Kidney tubule cell (primary cell): ENCODE data around the gene TESMIN.

Experiments
- DNase-seq: peaks from one replicate; pipeline ENCODE4 v3.0.0-alpha.2; 2018; ENCODE audit warnings: low spot score

TESMIN gene

DNA sequence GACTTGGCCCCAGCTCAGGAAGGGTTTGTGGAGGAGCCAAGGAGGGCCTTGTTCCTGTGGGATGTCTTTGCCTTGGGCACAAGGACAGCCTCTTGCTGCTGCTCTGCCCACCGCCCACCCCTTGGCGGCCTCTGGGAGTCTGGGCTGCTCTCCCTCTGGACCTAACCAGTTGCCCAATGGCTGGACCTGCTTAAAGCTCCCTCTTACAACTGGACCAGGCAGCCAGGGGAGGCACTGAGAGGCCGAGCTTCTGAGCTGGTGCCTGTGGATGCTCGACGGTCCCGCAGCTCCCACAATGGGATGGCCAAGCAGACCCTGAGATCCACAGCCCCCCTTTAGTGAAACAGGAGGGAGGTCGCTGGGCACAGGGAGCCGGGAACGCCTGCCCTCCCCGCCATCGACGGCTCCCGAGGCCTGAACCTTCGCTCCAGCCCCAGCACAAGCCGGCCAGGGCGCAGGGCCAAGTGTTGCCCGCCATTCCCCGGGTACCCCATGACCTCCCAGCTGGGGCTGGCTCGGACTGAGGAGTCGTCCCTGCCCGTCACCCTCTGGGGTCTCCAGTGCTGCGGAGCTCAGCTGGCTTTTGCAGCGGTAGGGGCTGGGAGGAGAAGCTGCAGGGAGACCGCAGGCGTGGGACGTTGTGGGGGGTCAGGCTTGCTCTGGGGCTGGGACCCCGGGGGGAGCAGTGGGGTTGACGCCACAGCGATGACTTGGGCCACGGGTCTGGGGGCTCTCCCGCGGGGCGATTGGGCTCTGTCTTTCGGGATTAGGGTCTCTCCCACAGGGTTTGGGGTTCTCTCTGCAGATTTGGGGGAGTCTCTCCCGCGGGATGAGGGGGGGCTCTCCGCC, 67.6 kb downstream of the TESMIN start:
- no peak for DNase-seq

DNA sequence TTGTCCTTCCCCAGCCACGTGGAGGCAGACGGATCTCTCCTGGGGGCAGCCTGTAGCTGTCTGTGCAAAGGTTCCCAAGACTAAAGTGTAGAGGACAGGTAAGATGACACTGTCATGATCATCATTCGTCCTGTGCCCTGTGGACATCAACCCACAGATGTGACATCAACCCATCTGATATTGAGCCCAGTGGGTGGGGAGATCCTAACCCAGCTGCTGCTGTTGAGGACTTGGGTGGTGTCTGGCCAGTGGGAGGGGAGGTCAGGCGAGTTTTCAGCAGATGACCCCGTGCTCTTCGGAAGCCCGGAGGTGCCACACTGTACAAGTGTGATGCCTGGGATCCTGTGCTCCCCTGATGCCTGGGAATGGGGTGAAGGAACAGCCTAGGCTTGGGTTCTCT, 68.2 kb downstream of the TESMIN start:
- DNase-seq: no peak

DNA sequence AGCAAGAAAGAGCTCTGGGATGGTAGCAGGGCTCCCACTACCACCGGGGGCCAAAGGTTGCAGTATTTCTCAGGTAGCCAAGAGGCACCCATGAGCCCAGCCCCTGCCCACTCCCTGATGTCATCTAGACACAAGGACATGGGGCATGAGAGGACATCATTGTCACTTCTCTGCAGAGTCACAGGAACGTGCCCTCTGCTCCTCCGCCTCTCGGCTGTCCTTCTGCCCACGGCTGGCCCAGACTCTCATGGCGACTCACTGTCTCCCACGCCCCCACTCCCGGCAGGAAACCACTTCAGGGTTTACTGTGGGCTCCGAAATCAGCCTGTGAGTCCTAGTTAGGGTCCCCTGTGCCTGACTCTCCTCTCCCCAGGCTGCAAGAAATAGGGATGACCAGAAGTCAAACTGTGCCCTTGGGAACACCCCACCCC, 68.8 kb downstream of the TESMIN start:
- peak; percentile 31 for DNase-seq

DNA sequence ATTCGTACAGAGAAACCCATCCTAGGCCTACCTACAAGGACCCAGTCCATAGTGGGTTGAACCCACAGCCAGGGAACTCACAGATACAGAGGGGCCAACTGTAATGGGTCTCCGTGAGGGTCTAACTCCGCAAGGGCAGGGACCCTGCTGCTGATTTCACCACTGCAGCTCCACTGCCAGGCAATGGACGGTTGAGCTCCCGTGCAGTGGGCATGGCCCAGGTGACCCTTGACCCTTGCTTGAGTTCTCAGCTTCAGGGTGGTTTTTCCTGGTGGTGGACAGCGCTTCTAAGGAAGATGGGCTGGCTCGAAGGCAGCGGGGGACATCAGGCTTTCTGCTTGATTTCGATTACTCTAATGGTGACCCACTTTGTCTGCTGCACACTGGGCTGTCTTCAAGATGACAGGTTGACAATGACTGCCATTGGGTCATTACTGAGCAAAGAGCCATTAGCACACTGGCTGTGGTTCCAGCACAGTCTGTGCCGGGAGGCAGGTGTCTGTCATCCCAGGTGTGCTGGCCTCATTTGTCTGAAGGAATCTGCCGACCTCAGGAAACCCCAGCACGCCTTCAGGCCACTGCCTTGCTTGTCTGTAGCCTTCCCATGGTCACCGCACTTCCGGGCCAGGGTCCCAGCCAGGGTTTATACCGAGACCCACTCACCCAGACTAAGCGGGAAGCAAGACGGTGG, 70.6 kb downstream of the TESMIN start:
- DNase-seq: no peak

DNA sequence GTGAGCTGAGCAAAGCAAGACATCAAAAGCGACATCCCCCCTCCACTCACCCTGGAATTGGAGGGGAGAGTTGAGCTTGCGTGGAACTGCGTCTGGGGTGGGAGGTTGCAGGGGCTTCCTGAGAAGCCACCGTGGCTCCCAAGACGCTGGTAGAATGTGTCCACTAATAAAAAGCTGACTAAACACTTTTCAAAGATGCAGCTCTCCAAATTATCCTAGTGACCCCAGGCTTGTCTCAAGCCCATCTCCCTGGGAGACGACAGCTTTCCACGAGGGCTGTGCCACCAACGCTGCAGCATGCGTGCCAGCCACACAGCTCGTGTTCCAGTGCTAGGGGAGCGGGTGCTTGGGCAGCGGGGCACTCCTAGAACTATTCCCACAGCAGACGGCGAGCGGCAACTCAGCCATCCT, 73.3 kb downstream of the TESMIN start:
- DNase-seq: no peak

DNA sequence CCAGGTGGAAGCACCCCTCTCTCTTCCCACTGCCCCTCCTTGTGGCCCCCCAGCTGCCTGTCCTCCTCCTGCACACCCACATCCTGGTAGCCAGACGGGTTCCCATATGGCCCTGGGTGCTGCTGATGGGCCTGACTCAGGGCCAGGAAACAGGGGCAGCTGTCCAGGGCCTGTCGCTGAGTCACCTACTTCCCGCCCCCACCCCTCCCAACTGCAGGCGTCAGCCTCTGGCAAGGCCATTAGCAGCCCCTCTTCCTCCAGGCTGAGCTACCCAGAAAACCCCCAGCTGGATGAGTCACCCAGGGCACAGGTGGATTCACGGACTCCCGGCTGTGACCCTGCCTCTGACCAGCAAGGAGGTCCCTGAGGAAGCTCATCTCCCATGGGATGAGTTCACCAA, 73.9 kb downstream of the TESMIN start:
- peak; percentile 97 for DNase-seq

DNA sequence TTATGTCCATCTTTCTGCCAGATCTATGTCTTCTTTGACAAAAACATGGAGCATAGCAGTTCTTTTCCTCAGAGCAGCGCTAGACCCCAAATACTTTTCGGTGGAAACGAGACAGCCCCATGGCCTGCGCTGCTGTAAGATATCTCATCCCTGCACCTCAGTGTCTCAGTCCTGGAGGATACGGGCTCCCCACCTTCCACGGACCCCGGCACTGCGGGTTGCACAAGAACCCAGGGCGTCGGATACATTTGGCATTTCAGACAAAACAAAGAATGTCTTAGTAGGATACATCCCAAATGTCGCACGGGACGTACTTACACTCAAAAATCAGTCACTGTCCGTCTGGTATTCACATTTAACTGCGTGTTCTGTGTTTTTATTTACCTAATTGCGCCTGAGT, 76.9 kb downstream of the TESMIN start:
- DNase-seq: no peak

DNA sequence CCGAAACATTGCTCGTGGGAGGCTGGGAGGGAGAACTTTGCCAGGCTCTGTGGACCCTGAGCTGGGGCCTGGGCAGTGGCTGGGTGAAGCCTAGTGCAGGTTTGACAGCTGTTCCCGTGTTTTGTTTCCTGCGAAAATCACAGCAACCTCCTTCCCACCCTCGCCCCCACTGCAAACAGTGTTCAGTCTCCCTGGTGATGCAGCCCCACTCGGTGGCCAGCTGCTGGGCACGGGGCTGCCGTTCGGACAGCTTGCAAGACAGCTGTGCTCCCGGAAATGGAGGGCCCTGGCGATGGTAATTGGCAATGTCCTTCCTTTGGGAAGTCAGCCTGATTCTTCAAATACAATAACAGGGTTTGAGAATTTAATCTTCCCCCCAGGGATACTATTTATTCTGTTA, 77.3 kb downstream of the TESMIN start:
- DNase-seq: no peak

DNA sequence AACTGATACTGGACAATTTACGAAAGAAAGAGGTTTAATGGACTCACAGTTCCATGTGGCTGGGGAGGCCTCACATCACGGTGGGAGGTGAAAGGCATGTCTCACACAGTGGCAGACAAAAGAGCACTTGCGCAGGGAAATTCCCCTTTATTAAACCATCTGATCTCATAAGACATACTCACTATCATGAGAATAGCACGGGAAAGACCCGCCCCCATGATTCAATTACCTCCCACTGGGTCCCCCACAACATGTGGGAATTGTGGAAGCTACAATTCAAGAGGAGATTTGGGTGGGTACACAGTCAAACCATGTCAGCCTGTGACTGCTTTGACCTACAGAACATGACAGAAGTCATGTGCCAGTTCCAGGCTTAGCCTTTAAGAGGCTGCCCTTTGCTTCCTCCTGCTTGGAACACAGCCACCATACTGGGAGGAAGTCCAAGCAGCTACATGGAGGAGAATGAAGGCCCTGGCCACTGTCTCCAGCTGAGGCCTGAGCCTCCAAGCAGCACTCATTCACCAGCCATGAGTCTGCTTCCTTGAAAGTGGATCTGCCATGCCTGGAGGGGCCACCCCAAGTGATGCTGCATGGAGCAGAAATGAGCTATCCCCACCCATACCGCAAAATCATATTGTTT, 77.9 kb downstream of the TESMIN start:
- peak; percentile 70 for DNase-seq

DNA sequence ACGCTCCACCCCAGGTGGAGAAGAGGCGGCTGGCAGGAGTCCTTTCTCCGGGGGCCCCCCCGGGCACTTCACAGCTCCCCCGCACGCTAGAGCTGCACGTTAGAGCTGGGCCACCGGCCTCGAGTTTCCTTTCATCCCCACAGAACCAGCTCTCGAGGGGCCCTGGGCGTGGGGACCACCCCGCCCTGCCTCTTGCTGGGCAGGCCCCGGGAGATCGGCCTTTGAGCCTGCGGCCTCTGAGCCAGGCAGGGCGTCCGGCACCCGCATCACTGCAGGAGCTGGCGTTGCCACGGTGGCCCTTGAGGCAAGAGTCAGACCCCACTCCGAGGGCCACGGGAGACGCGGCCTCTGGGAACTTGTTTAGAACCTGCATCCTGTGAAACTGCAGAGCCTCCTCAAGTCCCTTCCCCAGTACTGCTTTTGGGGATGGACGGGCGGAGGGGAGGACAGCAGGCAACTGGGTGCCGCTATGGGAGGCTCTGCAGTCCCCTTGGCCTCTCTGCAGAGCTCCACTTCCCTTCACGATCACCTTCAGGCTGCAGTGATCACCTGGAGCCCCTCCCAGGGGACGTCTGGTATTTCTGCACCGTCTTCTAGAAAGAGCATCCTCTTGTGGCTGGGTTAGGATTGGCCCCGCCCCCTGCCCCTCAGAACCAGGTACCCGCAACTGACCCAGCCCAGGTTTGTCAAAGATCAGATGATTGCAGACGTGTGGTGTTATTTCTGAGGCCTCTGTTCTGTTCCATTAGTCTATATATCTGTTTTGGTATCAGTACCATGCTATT, 80.9 kb downstream of the TESMIN start:
- no peak for DNase-seq

DNA sequence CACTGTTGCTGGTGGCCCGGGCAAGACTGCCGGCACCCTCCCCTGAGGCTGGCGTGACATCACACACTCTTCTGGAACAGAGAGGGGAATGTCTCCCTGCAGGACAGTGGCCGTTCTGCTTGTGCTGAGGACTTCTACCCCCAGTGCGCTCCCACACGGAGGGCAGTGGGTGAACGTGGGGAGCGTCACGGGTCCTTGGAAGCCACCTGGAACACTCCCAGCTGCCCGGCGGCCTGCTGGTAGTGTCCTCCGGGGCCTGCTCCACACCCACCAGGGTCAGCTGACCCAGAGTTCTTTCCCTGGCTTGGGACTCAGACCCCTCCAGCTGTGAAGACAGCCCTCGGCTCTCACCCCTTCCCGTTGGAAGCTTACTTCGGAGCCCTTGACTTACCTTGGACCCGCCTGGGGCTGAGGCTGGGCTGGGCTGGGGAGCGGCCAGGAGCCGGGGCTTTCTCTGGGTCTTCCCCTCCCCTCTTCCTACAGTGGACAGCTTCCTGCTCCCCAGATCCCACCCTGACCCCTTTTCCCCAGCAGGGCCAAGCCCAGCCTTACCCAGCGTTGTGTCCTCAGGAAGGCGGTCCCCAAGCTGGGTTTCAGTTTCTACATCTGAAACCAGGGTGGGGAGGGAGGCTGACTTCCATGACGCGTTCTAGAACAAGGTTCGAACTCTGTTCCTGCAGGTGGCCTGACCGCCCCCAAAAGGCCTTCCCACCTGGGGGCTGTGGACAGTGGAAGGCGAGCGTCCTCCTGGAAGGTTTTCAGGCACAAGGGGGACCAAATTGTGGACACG, 81.8 kb downstream of the TESMIN start:
- no peak for DNase-seq

DNA sequence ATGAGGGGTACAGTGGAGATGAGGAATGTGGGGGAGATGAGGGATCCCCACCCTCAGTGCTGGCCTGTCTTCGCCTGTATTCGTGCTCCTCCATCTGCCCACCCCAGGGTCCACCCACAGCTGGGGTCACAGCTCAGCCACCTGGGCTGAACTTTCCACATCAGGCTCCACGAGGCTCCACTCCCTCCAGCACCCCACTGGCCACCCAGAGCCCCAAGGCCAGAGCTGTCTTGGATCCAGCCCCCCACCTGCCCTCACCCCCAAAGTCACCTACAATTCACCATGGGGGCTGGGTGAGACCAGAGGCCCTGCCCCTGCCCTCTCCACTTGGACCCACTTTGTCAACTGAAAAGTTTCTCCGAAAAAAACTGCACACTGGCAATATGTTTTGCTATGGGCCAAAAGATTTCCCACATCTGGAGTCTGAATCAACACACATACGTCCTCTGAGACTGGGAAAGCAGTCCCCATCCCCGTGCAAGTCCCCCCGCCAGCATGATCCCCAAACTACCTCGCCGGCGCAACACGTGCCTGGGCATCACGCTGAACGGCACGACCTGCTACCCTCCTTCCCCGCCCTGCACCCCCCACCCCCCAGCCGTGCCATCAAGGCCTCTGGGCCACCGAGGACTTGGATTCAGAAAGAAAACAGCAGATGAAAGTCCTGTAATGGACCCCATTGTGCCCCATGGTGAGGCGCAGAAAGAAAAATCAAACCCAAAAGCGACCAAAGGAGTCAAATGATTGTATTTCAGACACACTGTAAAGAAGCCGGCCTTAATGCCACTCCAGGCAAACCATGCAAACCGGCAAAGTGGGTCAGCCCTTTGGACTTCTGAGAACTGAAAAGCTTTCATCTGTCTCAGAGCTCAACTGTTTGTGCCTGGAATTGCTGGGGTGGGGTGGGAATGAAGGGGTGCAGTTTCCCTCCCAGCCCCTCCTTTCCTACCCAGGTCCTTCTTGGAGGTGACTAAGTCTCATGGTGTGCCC, 83.5 kb downstream of the TESMIN start:
- DNase-seq: no peak

DNA sequence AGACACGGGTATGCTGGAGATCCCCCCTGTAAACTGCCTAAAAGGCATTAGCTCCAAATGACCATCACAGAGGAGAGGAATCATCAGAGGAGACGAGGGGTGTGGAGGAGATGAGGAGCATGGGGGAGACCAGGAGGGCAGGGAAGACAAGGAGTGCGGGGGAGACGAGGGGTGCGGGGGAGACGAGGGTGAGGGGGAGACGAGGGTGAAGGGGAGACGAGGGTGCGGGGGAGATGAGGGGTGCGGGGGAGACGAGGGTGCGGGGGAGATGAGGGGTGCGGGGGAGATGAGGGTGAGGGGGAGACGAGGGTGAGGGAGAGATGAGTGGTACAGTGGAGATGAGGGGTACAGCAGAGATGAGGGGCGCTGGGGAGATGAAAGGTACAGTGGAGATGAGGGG, 84.5 kb downstream of the TESMIN start:
- no peak for DNase-seq

DNA sequence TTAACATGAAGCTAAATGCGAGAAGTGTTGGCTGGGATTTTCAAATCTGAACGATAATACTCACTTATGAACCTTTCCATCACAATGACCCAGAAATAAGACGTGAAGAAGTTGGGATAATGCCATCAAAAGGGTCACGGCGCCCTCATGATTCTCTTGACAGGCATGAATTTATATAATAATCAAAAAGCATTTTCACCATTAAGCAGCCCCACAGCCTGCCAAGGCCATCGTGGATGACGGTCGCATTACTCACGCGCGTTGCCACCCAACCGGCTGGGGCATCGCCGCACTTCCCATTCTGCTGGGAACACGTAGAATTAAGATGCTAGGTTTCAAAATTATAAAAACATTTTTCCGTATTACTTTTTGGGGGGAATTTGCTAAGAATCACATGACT, 85.9 kb downstream of the TESMIN start:
- DNase-seq: no peak

DNA sequence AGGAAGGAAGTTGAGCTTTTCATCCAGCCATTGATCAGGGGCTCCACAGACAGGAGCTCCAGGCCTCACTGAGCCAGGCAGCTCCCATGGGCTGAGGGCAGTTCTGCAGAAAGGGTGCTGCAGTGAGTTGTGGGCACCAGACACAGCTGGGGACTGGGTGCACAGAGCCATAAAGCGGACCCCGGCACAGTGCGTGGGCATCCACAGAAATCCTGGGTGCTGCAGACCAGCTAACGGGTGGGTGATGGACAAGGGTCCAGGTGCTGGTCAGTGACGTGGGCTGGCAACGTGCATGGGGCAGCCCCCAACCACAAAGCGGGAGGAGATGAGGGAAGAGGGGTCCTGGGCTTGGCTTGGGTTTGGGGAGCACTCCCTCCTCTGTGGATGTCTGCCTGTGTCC, 86.4 kb downstream of the TESMIN start:
- no peak for DNase-seq

DNA sequence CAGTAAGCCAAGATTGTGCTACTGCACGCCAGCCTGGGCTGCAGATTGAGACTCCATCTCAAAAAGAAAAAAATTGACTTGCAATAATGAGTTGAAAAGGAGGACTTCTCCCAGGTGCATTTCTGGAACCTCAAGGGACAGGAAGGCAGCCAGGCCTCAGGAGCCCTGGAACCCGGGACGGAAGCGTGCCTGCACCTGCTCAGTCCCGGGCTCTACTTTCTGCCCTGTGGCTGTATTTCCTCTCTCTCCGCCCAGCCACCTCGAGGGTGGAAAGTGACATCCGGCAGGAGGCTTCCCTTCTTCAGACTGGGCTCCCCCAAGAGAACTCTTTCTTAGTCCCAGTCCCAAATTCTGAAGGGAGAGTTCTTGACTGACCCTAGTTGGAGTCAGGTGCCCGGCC, 87.2 kb downstream of the TESMIN start:
- no peak for DNase-seq

DNA sequence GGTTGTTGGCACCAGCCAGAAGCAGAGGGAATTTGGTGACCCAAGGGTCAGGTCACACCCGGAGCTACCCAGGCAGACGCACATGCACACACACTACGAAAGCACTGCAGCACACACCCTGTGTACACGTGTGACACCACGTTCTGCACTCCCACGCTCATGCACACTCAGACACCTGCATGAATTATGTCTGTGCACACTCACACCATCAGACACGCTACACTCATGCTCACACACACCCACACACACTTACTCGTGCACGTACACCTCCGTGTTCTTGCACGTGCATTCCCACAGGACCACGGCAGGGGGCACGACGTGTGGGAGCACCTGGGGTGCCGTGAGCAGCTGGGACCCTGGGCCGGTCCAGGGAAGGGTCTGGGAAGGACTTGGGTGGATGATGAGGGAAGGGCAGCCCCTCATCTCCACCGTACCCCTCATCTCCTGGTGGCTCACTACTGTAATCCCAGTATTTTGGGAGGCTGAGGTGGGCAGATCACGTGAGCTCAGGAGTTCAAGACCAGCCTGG, 87.8 kb downstream of the TESMIN start:
- DNase-seq: no peak

DNA sequence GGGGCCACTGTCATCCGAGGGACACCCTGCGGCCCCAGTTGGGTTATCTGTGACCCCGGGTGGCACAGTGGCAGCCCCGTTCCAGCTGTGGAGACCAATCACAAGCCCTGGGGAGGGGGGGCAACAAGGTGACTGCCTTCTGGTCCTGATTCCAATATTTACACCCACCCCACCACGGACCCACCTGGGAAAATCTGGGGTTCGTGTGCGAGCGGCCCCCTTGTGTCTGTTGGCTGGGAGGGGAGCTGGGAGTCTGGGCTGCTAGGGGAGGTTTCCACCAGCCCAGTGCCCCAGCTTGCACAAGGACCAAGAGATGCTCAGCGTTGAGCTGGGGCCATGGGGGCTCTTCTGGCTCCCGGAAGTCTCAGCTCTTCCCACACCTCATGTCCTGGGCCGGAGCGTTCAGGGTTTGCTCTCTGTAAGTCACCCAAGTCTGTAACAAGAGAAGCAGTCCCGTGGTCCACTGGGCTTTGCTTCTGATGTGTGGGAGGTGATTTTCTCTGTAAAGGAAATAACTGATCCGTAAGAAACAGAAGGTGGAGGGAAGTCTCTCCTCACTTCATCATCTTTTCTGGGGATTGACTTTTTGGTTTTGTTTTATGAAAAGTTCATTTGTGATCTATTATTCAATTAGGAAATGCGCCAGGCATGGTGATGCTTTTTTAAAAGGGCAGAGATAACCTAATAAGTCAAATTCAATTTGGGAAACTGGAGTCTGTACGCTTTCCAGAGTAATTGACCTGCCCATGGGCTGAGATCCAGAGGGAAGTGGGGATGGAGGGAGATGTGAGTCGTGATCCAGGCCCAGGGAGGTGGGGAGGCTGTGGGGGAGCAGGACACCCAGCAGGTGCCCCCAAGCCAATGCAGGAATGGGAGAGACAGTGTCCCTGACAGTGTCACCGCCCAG, 89.4 kb downstream of the TESMIN start:
- no peak for DNase-seq

DNA sequence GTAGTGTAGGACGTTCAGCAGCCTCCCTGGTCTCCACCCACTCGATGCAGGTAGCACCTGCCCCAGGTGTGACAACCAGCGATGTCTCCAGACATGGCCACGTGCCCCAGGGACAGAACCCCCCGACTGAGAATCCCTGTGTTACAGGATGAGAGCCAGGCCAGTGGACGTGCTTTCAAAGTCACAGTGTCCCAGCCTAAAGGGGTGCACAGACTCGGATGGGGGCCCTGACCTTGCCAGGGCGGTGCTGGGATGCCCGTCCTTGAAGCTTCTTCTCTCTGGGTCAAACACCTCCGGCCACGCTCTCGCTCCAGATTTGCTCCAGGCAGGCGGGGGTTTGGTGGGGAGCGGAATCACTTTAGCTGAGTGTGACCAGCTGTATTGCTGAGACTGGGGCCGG, 90.3 kb downstream of the TESMIN start:
- DNase-seq: no peak
